AG10803 (cell line): ENCODE data around the gene SCGB3A2.
A peak's percentile ranks its signal among the peaks of the same experiment; 100 is the strongest.

ENCODE experiments used
- DNase-seq: peaks from one replicate; pipeline ENCODE4 v3.0.0; 2010; ENCODE audit warnings: low read depth
- H3K4me3 ChIP-seq: 2 replicates; pipeline ENCODE4 v1.5.1; 2011; ENCODE audit warnings: mild to moderate bottlenecking, low read length, control low read depth
- CTCF ChIP-seq: conservative IDR thresholded peaks from 2 replicates; pipeline ENCODE4 v1.5.1; 2011; ENCODE audit warnings: mild to moderate bottlenecking, low read length, control low read depth, inconsistent platforms

Gene SCGB3A2

GRCh38 chr5:147876141-147876540 is 2.4 kb upstream of the SCGB3A2 start:
- no peak for TF ChIP-seq CTCF
- no peak overlapping the region for H3K4me3 ChIP-seq
- no peak for DNase-seq

GRCh38 chr5:147876626-147877025 is 1.9 kb upstream of the SCGB3A2 start:
- no peak overlapping the region for H3K4me3 ChIP-seq
- TF ChIP-seq CTCF = no peak
- DNase-seq = no peak

DNA sequence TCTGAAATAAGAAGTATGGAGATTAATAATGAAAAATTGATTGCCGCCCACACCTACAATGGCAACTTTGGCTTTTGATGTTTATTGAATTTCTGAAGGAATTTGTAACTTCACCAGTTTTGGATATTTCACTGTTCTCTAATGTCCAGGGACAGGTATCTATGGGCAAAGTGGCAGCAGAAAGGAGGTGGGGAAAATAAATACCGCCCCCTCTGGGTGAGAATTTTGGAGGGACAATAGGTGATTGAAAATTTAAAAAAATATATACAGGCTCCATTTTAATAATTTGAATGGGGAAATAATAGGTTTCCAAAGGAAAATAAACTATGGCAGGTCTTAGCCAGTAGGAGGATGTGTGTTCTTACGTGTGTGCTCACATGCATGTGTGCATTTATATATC is 1.3 kb downstream of the SCGB3A2 start:
- no peak for TF ChIP-seq CTCF
- H3K4me3 ChIP-seq = no peak overlapping the region
- no peak for DNase-seq

DNA sequence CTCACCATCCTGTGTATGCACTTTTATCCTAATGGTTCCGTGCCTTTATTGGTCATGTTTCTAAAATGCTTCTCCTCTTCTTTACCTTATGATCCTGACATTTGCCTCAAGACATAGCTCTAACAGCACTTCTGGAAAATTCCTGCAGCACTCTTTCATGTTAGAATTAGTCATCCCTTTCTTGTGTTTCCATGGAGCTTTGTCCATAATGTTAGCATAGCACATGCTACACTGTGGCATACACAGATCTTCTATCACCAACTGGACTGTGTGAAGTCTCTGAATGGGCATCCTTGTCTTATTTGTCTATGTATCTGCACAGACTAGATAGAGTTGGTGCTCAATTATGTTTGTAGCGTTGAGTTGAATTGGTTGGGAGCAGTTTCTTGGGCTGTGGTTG is 2.0 kb downstream of the SCGB3A2 start:
- H3K4me3 ChIP-seq = no peak overlapping the region
- TF ChIP-seq CTCF = no peak
- DNase-seq = no peak

DNA sequence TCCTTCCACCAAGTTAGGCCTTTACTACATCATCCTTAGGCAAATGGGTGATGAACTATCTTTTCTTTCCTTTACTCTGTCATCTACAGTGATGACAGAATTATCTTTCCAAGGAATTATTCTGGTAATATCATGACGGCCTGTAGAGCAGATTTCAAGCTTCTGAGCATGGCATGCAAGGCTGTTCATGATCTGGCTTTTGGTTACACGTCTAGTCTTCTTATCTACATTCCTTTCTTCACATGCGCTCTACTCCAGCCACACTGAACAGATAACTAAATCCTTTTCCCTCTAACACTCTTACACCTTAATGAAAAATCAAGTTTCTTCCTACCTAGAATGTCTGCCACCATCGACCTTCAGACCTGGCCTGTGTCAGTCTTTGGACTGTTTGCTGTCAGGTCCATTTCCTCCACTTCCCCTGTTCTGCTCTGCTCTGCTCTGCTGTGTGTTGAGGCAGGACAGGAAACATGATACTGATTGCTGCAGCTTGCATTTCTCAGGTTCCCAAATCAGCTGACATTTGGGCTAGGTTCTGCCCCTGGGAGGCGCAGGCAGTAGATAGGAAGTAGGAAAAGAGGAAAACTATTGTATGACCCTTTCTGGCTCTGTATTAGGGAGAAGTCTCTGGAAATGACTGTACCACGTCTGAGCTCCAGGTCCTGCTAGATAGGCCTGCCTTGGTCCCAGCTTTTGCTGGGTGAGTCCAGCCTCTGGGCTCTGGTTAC is 4.2 kb downstream of the SCGB3A2 start:
- DNase-seq = no peak
- TF ChIP-seq CTCF = no peak
- no peak overlapping the region for H3K4me3 ChIP-seq

- H3K4me3 ChIP-seq = no peak overlapping the region
- peak; percentile 16 for DNase-seq
- TF ChIP-seq CTCF = peak; percentile 45
These were observed 8.6 kb downstream of the SCGB3A2 start for GRCh38 chr5:147887026-147887627.

DNA sequence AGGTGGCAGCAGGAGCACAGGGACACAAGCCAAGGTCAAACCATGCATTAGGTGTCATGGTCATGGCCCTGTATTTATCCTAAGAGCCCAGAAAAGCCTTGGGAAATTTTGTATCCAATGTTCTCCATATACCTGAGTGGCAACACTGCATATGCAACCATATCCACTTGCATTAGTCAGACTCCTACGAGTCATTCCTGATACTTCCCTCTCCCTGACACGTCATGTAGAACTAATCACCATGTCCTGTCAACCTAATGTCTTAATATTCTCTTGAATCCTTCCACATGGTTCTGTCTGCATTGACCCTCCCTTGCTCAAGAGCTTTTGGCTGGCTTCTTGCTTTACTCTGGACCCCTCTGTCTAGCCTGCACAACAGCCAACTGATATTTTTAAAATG is 9.4 kb downstream of the SCGB3A2 start:
- no peak for DNase-seq
- no peak overlapping the region for H3K4me3 ChIP-seq
- TF ChIP-seq CTCF = no peak
